Measurements from ENCODE around the gene MEP1A.

Gene MEP1A

GRCh38 chr6:46879003-46879402 lies 85.8 kb downstream of the MEP1A start:
- no peaks in the 10 kb centered on the region for H3K4me1 Mint-ChIP-seq

GRCh38 chr6:46882645-46883044 lies 89.5 kb downstream of the MEP1A start:
- CTCF ChIA-PET: no interaction called here

More at GRCh38 chr6:46879003-46879402, 85.8 kb downstream of the MEP1A start:
- Mint-ChIP-seq H3K27ac (no peak overlapping the region), H3K36me3 (no peaks in the 10 kb centered on the region), H3K27me3 (peaks cover 11% of the 10 kb centered on the region), H3K9me3 (no peaks in the 10 kb centered on the region), H3K4me3 (no peak overlapping the region)
- CTCF ChIA-PET: no interaction called here
- DNase-seq: no peak

GRCh38 chr6:46888031-46888430 lies 94.8 kb downstream of the MEP1A start:
- no peak for DNase-seq
- Mint-ChIP-seq H3K27ac (no peak overlapping the region), H3K27me3 (no peaks in the 10 kb centered on the region), H3K4me1 (no peaks in the 10 kb centered on the region), H3K36me3 (no peaks in the 10 kb centered on the region), H3K4me3 (no peak overlapping the region), H3K9me3 (no peaks in the 10 kb centered on the region)
- CTCF ChIA-PET: no interaction called here

More at GRCh38 chr6:46882645-46883044, 89.5 kb downstream of the MEP1A start:
- no peak overlapping the region for H3K4me3 Mint-ChIP-seq
- H3K9me3 Mint-ChIP-seq: no peaks in the 10 kb centered on the region
- no peaks in the 10 kb centered on the region for H3K4me1 Mint-ChIP-seq
- H3K27ac Mint-ChIP-seq: no peak overlapping the region
- no peaks in the 10 kb centered on the region for H3K36me3 Mint-ChIP-seq
- no peak for DNase-seq
- no peaks in the 10 kb centered on the region for H3K27me3 Mint-ChIP-seq

- no peaks in the 10 kb centered on the region for H3K4me1 Mint-ChIP-seq
- CTCF ChIA-PET: no interaction called here
- H3K9me3 Mint-ChIP-seq: no peaks in the 10 kb centered on the region
- no peaks in the 10 kb centered on the region for H3K27me3 Mint-ChIP-seq
- no peak for DNase-seq
- H3K4me3 Mint-ChIP-seq: no peak overlapping the region
- no peak overlapping the region for H3K27ac Mint-ChIP-seq
- no peaks in the 10 kb centered on the region for H3K36me3 Mint-ChIP-seq
Observed at GRCh38 chr6:46888578-46888977, 95.4 kb downstream of the MEP1A start.

All from activated naive CD4-positive, alpha-beta T cell treated with anti-CD3 and anti-CD28 coated beads, Interleukin-2, amount 10 ng/mL, durations not matched to agents 7 days and 5 days (primary cell).